Panc1 (cell line): ENCODE data around the gene ABLIM2. TPM values are rescaled to one million over a fixed set of nuclear protein-coding genes. Genes with fewer than 3 reads are reported as not detected.

Source experiments
- ATAC-seq: fragments of 200-7000 bp; cut with Tn5 transposase; 2 replicates; pipeline ENCODE4 v1.9.1; 2020; ENCODE audit warnings: mild to moderate bottlenecking, moderate library complexity
- BruUV-seq: library from RNA; stranded (reverse); fragments of 400-500 nt; replicated peaks from 2 replicates; lab custom pipeline; 2021; lab: Mats Ljungman, UMichigan
- CTCF ChIA-PET: fragments of 300-600 bp; sonication (Branson Sonifier 250); formaldehyde crosslinking; loops from one replicate; lab custom pipeline; 2022; ENCODE audit warnings: antibody characterized with exemption; lab: Charles Lee
- POLR2A ChIA-PET: fragments of 300-600 bp; sonication (Branson Sonifier 250); formaldehyde crosslinking; loops from one replicate; lab custom pipeline; 2022; ENCODE audit warnings: antibody characterized with exemption; lab: Charles Lee
- DNase-seq: peaks from one replicate; pipeline ENCODE4 v3.0.0-alpha.2; 2010; ENCODE audit warnings: low read depth, low spot score
- H3K27ac ChIP-seq: 2 replicates; pipeline ENCODE4 v1.5.1; 2011; ENCODE audit warnings: mild to moderate bottlenecking, low read length, inconsistent platforms
- H3K27me3 ChIP-seq: fragments of 200-500 bp; sonication (Bioruptor generic); 2 replicates; pipeline ENCODE4 v1.6.0; 2014; ENCODE audit warnings: low read length, inconsistent platforms; ENCODE audit not compliant: control insufficient read depth, insufficient read depth
- H3K36me3 ChIP-seq: fragments of 200-500 bp; sonication (Bioruptor generic); 2 replicates; pipeline ENCODE4 v1.5.1; 2014; ENCODE audit warnings: inconsistent platforms, mild to moderate bottlenecking, low read length, moderate library complexity; ENCODE audit not compliant: control insufficient read depth, insufficient read depth
- H3K4me1 ChIP-seq: 2 replicates; pipeline ENCODE4 v1.5.1; 2011; ENCODE audit warnings: inconsistent platforms, mild to moderate bottlenecking, low read length, moderate library complexity; ENCODE audit not compliant: control insufficient read depth, insufficient read depth
- H3K4me3 ChIP-seq, 2 experiments: 2 replicates each; pipeline ENCODE4 v1.5.1; 2011 to 2012; ENCODE audit warnings: low read depth in 2 of 2, low read length in 2 of 2, mild to moderate bottlenecking in 2 of 2, inconsistent platforms in 1 of 2, moderate library complexity in 1 of 2
- H3K9me3 ChIP-seq: fragments of 200-500 bp; sonication (Bioruptor generic); 2 replicates; pipeline ENCODE4 v1.5.1; 2014; ENCODE audit warnings: low read depth, mild to moderate bottlenecking, inconsistent platforms, low read length, moderate library complexity; ENCODE audit not compliant: control insufficient read depth, insufficient read depth
- CTCF ChIP-seq: fragments of 450-650 bp; IDR thresholded peaks from 2 replicates; pipeline ENCODE4 v1.5.1; 2017; ENCODE audit warnings: mild to moderate bottlenecking
- POLR2AphosphoS5 ChIP-seq: IDR thresholded peaks from 2 replicates; pipeline ENCODE4 v1.6.1; 2012; ENCODE audit warnings: mild to moderate bottlenecking, low read depth, low read length, moderate library complexity
- REST ChIP-seq, 2 experiments: IDR thresholded peaks; 2 replicates each; pipeline ENCODE4 v1.6.1; 2011 to 2012; ENCODE audit warnings: low read depth in 2 of 2, control low read depth in 1 of 2, low read length in 1 of 2, mild to moderate bottlenecking in 1 of 2, moderate library complexity in 1 of 2; ENCODE audit not compliant: insufficient read depth in 1 of 2
- SIN3A ChIP-seq: IDR thresholded peaks from 2 replicates; pipeline ENCODE4 v1.6.1; 2012; ENCODE audit warnings: low read depth, mild to moderate bottlenecking, low read length, moderate library complexity, borderline replicate concordance; ENCODE audit not compliant: insufficient read depth
- TCF7L2 ChIP-seq: IDR thresholded peaks from 2 replicates; pipeline ENCODE4 v1.6.1; 2011; ENCODE audit warnings: mild to moderate bottlenecking, low read depth, low read length, inconsistent platforms
- in situ Hi-C: cut with HindIII; loops from 2 replicates; pipeline ENCODE4 v1.10.0; 2016; ENCODE audit warnings: low sequenced_read_pairs, low pct_unique_long_range_greater_than_20kb
- intact Hi-C: fragments of 100-400 bp; cut with micrococcal nuclease; formaldehyde crosslinking; loops from one replicate; pipeline ENCODE4 v1.10.0; 2022; ENCODE audit not compliant: unreplicated experiment
- total RNA-seq: library from RNA; stranded (reverse); gene quantifications from one replicate; pipeline ENCODE4 v1.2.1, GENCODE V29; 2021; ENCODE audit not compliant: unreplicated experiment

ABLIM2 gene
- total RNA-seq, 1 experiment from 2014 or later = 0.64 TPM

- H3K4me3 ChIP-seq = no peak overlapping the region
- H3K36me3 ChIP-seq = no peaks in the 10 kb centered on the region
- POLR2A ChIA-PET = no interaction called here
- H3K4me1 ChIP-seq = no peaks in the 10 kb centered on the region
- H3K9me3 ChIP-seq = no peaks in the 10 kb centered on the region
- TF ChIP-seq POLR2AphosphoS5 (no peak), CTCF (no peak), REST (IDR thresholded peaks at IDR 0.05; ENCODE audit: insufficient read depth in 1 of 2, low read depth in 2 of 2, low read length in 1 of 2) (no peak), SIN3A (no peak), TCF7L2 (no peak)
- DNase-seq = no peak
- no peak for ATAC-seq
- in situ Hi-C loops (no loop called here), intact Hi-C loops (no loop called here)
- no TSS peak for BruUV-seq
- H3K27ac ChIP-seq = no peak overlapping the region
- CTCF ChIA-PET = no interaction called here
- H3K27me3 ChIP-seq = no peaks in the 10 kb centered on the region
Observed at GRCh38 chr4:7999695-8000094, 158.9 kb downstream of the ABLIM2 start.

GRCh38 chr4:7999279-7999678, 159.3 kb downstream of the ABLIM2 start:
- DNase-seq (no peak), ATAC-seq (no peak)
- intact Hi-C loops = no loop called here
- Histone ChIP-seq H3K4me3 (no peak overlapping the region), H3K27ac (no peak overlapping the region), H3K27me3 (no peaks in the 10 kb centered on the region), H3K4me1 (no peaks in the 10 kb centered on the region), H3K9me3 (no peaks in the 10 kb centered on the region), H3K36me3 (no peaks in the 10 kb centered on the region)
- no TSS peak for BruUV-seq
- no peak for TF ChIP-seq POLR2AphosphoS5
- no peak for TF ChIP-seq REST (IDR thresholded peaks at IDR 0.05; ENCODE audit: insufficient read depth in 1 of 2, low read depth in 2 of 2, low read length in 1 of 2)
- no peak for TF ChIP-seq SIN3A
- TF ChIP-seq CTCF = no peak
- no peak for TF ChIP-seq TCF7L2
- ChIA-PET CTCF (no interaction called here), POLR2A (no interaction called here)
- in situ Hi-C loops = no loop called here
